Keratinocyte (primary cell): ENCODE data around the gene OSR1. TPM values are rescaled to one million over a fixed set of nuclear protein-coding genes. Genes with fewer than 3 reads are reported as not detected.
A peak's percentile ranks its signal among the peaks of the same experiment; 100 is the strongest.

Experiments
- DNase-seq: peaks from one replicate; pipeline ENCODE4 v3.0.0-alpha.2; 2011; ENCODE audit warnings: low read depth, missing footprints, low spot score
- FAIRE-seq: peaks from 2 replicates; lab custom pipeline; 2011; peaks lifted over from hg19 to GRCh38; lab: Jason Lieb, UNC
- H2AFZ ChIP-seq: 2 replicates; pipeline ENCODE4 v1.6.0; 2012; ENCODE audit warnings: low read length, control low read depth, inconsistent platforms; ENCODE audit not compliant: control insufficient read depth
- H3K27ac ChIP-seq: 2 replicates; pipeline ENCODE4 v1.5.1; 2011; ENCODE audit warnings: low read length; ENCODE audit not compliant: control insufficient read depth, insufficient read depth
- H3K27me3 ChIP-seq: 3 replicates; pipeline ENCODE4 v1.6.0; 2011; ENCODE audit warnings: low read length; ENCODE audit not compliant: control insufficient read depth, insufficient read depth; ENCODE audit errors: extremely low read depth
- H3K36me3 ChIP-seq, 2 experiments: 2 replicates in 1 of 2; 3 replicates in 1 of 2; pipeline ENCODE4 v1.5.1; 2011; ENCODE audit warnings: low read length in 2 of 2, mild to moderate bottlenecking in 1 of 2; ENCODE audit not compliant: control insufficient read depth in 2 of 2, insufficient read depth in 2 of 2; ENCODE audit errors: extremely low read depth in 1 of 2
- H3K4me1 ChIP-seq: 3 replicates; pipeline ENCODE4 v1.5.1; 2011; ENCODE audit warnings: low read length; ENCODE audit not compliant: control insufficient read depth, insufficient read depth; ENCODE audit errors: extremely low read depth
- H3K4me2 ChIP-seq: 3 replicates; pipeline ENCODE4 v1.6.0; 2011; ENCODE audit warnings: low read depth, low read length; ENCODE audit not compliant: control insufficient read depth, insufficient read depth; ENCODE audit errors: extremely low read depth
- H3K4me3 ChIP-seq, 3 experiments: fragments of 200-600 bp in 1 of 3; sonication (generic) in 1 of 3; 2 replicates in 2 of 3; 3 replicates in 1 of 3; pipeline ENCODE4 v1.5.1; 2011 to 2016; ENCODE audit warnings: low read length in 3 of 3, mild to moderate bottlenecking in 3 of 3, control low read depth in 2 of 3, inconsistent platforms in 1 of 3, low read depth in 1 of 3, mixed read lengths in 1 of 3, mixed run types in 1 of 3, moderate library complexity in 1 of 3; ENCODE audit not compliant: control insufficient read depth in 2 of 3, insufficient read depth in 2 of 3; ENCODE audit errors: extremely low read depth in 1 of 3
- H3K79me2 ChIP-seq: 2 replicates; pipeline ENCODE4 v1.6.0; 2012; ENCODE audit warnings: low read length; ENCODE audit not compliant: control insufficient read depth, insufficient read depth
- H3K9ac ChIP-seq: 3 replicates; pipeline ENCODE4 v1.6.0; 2011; ENCODE audit warnings: low read length; ENCODE audit not compliant: control insufficient read depth, insufficient read depth; ENCODE audit errors: extremely low read depth
- H3K9me1 ChIP-seq: 3 replicates; pipeline ENCODE4 v1.6.0; 2011; ENCODE audit warnings: low read length; ENCODE audit not compliant: control insufficient read depth, insufficient read depth; ENCODE audit errors: extremely low read depth
- H3K9me3 ChIP-seq: 2 replicates; pipeline ENCODE4 v1.5.1; 2012; ENCODE audit warnings: low read depth, low read length; ENCODE audit not compliant: control insufficient read depth
- H4K20me1 ChIP-seq: 3 replicates; pipeline ENCODE4 v1.6.0; 2011; ENCODE audit warnings: low read length; ENCODE audit not compliant: control insufficient read depth, insufficient read depth; ENCODE audit errors: extremely low read depth
- CTCF ChIP-seq, 3 experiments: IDR thresholded peaks in 1 of 3; conservative IDR thresholded peaks in 1 of 3; optimal IDR thresholded peaks in 1 of 3; 2 replicates in 2 of 3; 3 replicates in 1 of 3; pipeline versions ENCODE3 to v1.5.1; 2011; ENCODE audit warnings: low read length in 3 of 3, mild to moderate bottlenecking in 3 of 3, moderate library complexity in 2 of 3, control low read depth in 1 of 3, inconsistent platforms in 1 of 3; ENCODE audit not compliant: insufficient read depth in 2 of 3; ENCODE audit errors: extremely low read depth in 1 of 3
- EZH2 ChIP-seq: IDR thresholded peaks from one replicate; pipeline ENCODE4 v1.6.1; 2012; ENCODE audit warnings: inconsistent platforms, mild to moderate bottlenecking, low read length, moderate library complexity
- dilution Hi-C: fragments of 300-500 bp; cut with MboI; formaldehyde crosslinking; loops from one replicate; pipeline ENCODE4 v1.7.0; 2020; ENCODE audit warnings: low sequenced_read_pairs; ENCODE audit not compliant: extremely low pct_ligation_motif_present
- polyA minus RNA-seq, 3 experiments: library from RNA; depleted of rRNA, polyadenylated mRNA; stranded (reverse); fragments of >200 nt; gene quantifications; 1 replicate in 1 of 3; 2 replicates in 1 of 3; 3 replicates in 1 of 3; pipeline ENCODE4 v1.2.3, GENCODE V29; 2011
- polyA plus RNA-seq, 5 experiments: library from polyadenylated mRNA; depleted of rRNA in 3 of 5; stranded (reverse) in 3 of 5; stranded (forward) in 1 of 5; unstranded in 1 of 5; fragments of >200 nt; gene quantifications; 1 replicate in 1 of 5; 2 replicates in 3 of 5; 3 replicates in 1 of 5; pipeline versions ENCODE4 v1.2.1 to v1.2.3, GENCODE V29; 2011 to 2012; ENCODE audit warnings: missing spikeins in 2 of 5, low read depth in 1 of 5, low replicate concordance in 1 of 5

The OSR1 gene
- 0.09 to 0.20 TPM (median 0.14 TPM) in 3 replicates for polyA plus RNA-seq
- not detected for polyA plus RNA-seq (2011; ENCODE audit: low read depth)
- polyA plus RNA-seq (2011; cell fraction: cytosol; rRNA removed): 0.05 and 0.32 TPM in 2 replicates
- polyA plus RNA-seq (2011; cell fraction: nucleus; rRNA removed): 0.41 and 0.48 TPM in 2 replicates
- 0.13 and 0.29 TPM in 2 replicates for polyA plus RNA-seq (2012; ENCODE audit: low replicate concordance)
- 0.19 to 0.30 TPM in 2 of 3 replicates, not detected in the other for polyA minus RNA-seq
- not detected for polyA minus RNA-seq (2011; cell fraction: cytosol; rRNA and poly(A)+ RNA removed)
- polyA minus RNA-seq (2011; cell fraction: nucleus; rRNA and poly(A)+ RNA removed): 0.32 and 0.54 TPM in 2 replicates

GRCh38 chr2:19358242-19359020 lies at the start of gene OSR1:
TSS of gene OSR1 (minus strand) at chr2:19358623. CDS start at chr2:19353805, 4,818 bp downstream.
- Histone ChIP-seq H4K20me1 (no peaks in the 10 kb centered on the region), H3K79me2 (no peaks in the 10 kb centered on the region), H3K9me1 (no peaks in the 10 kb centered on the region), H3K36me3 (no peaks in the 10 kb centered on the region), H3K4me3 (peak within 1 kb of the TSS; percentile 43 to 78 (median 45)), H3K4me1 (peaks cover 12% of the 10 kb centered on the region), H3K9ac (no peak within 1 kb of the TSS), H3K4me2 (peak within 1 kb of the TSS; percentile 81), H2AFZ (peak within 1 kb of the TSS; percentile 35), H3K9me3 (no peaks in the 10 kb centered on the region), H3K27me3 (peaks cover 83% of the 10 kb centered on the region), H3K27ac (no peak within 1 kb of the TSS)
- FAIRE-seq (no peak), DNase-seq (no peak)
- dilution Hi-C loops: loop anchor here (25.0 kb wide), 1 partner anchor 504 kb away; no protein-coding TSS in a partner anchor
- TF ChIP-seq EZH2: no peak
- TF ChIP-seq CTCF (optimal IDR thresholded peaks at IDR 0.05 in 1 of 3, IDR thresholded peaks at IDR 0.05 in 1 of 3, conservative IDR thresholded peaks at IDR 0.05 in 1 of 3; ENCODE audit: extremely low read depth in 1 of 3, insufficient read depth in 2 of 3, low read length in 3 of 3): no peak

GRCh38 chr2:19403785-19404184 lies 45.4 kb upstream of the OSR1 start:
- no peaks in the 10 kb centered on the region for H3K36me3 ChIP-seq
- no peaks in the 10 kb centered on the region for H3K9me3 ChIP-seq
- no peaks in the 10 kb centered on the region for H3K9me1 ChIP-seq
- H3K4me1 ChIP-seq: no peaks in the 10 kb centered on the region
- H2AFZ ChIP-seq: no peak overlapping the region
- no peak overlapping the region for H3K9ac ChIP-seq
- no peak for TF ChIP-seq CTCF (optimal IDR thresholded peaks at IDR 0.05 in 1 of 3, IDR thresholded peaks at IDR 0.05 in 1 of 3, conservative IDR thresholded peaks at IDR 0.05 in 1 of 3; ENCODE audit: extremely low read depth in 1 of 3, insufficient read depth in 2 of 3, low read length in 3 of 3)
- no peak for TF ChIP-seq EZH2
- no peaks in the 10 kb centered on the region for H3K79me2 ChIP-seq
- H3K27me3 ChIP-seq: no peaks in the 10 kb centered on the region
- DNase-seq (no peak), FAIRE-seq (no peak)
- no peak overlapping the region for H3K27ac ChIP-seq
- no peaks in the 10 kb centered on the region for H4K20me1 ChIP-seq
- dilution Hi-C loops: no loop called here
- H3K4me3 ChIP-seq: no peak overlapping the region
- H3K4me2 ChIP-seq: no peak overlapping the region
